A549 (cell line): ENCODE measurements around the gene CALN1. TPM values are rescaled to one million over a fixed set of nuclear protein-coding genes. Genes with fewer than 3 reads are reported as not detected.

Experiments
- ATAC-seq, 2 experiments: fragments of 200-7000 bp in 1 of 2; fragments of >200 bp in 1 of 2; cut with Nextera tagmentation in 1 of 2; cut with Tn5 transposase in 1 of 2; 3 replicates each; pipeline versions ENCODE4 v1.8.0 to v1.9.1; 2018 to 2020; ENCODE audit warnings: mild to moderate bottlenecking in 1 of 2, moderate library complexity in 1 of 2
- CTCF ChIA-PET: fragments of 300-600 bp; sonication (Branson Sonifier 250); formaldehyde crosslinking; extraction: SDS; loops from one replicate; lab custom pipeline; 2021; ENCODE audit warnings: antibody characterized with exemption, inconsistent platforms; lab: Yijun Ruan, JAX
- POLR2A ChIA-PET: fragments of 350-600 bp; formaldehyde crosslinking; extraction: SDS; loops from one replicate; lab custom pipeline; 2021; ENCODE audit warnings: antibody characterized with exemption, inconsistent platforms; lab: Yijun Ruan, JAX
- DNase-seq, 2 experiments: peaks; one replicate each; pipeline versions ENCODE4 v3.0.0 to v3.0.0-alpha.2; 2011 to 2016; ENCODE audit warnings: low read depth in 1 of 2, low spot score in 1 of 2
- FAIRE-seq: peaks from 2 replicates; lab custom pipeline; 2011; peaks lifted over from hg19 to GRCh38; lab: Jason Lieb, UNC
- H3K27ac ChIP-seq, 2 experiments: fragments of >200 bp; sonication (Bioruptor Twin); formaldehyde crosslinking; 3 replicates each; pipeline ENCODE4 v1.5.1; 2016 to 2017
- H3K4me1 ChIP-seq: fragments of >200 bp; sonication (Bioruptor Twin); formaldehyde crosslinking; 3 replicates; pipeline ENCODE4 v1.6.1; 2016
- H3K4me2 ChIP-seq: fragments of >200 bp; sonication (Bioruptor Twin); formaldehyde crosslinking; 3 replicates; pipeline ENCODE4 v1.6.1; 2016
- H3K4me3 ChIP-seq: fragments of >200 bp; sonication (Bioruptor Twin); formaldehyde crosslinking; 3 replicates; pipeline ENCODE4 v1.5.1; 2016
- H3K9me3 ChIP-seq: fragments of >200 bp; sonication (Bioruptor Twin); formaldehyde crosslinking; 3 replicates; pipeline ENCODE4 v1.6.1; 2016
- CBX2 ChIP-seq: fragments of 200-600 bp; sonication (generic); IDR thresholded peaks from 2 replicates; pipeline ENCODE4 v1.6.1; 2016; ENCODE audit warnings: low read depth, mild to moderate bottlenecking, borderline replicate concordance
- CHD2 ChIP-seq: fragments of 150-350 bp; IDR thresholded peaks from 2 replicates; pipeline ENCODE4 v1.6.1; 2014; ENCODE audit warnings: low read length; ENCODE audit not compliant: partially characterized antibody
- CHD4 ChIP-seq: fragments of 200-600 bp; sonication (generic); IDR thresholded peaks from 2 replicates; pipeline ENCODE4 v1.6.1; 2016; ENCODE audit warnings: antibody characterized with exemption, mild to moderate bottlenecking, borderline replicate concordance
- ESRRA ChIP-seq: fragments of 150-350 bp; IDR thresholded peaks from 2 replicates; pipeline ENCODE4 v1.6.1; 2014; ENCODE audit warnings: mild to moderate bottlenecking, low read length, borderline replicate concordance
- FOSB ChIP-seq: fragments of 250-450 bp; sonication (Bioruptor Pico); IDR thresholded peaks from 2 replicates; pipeline ENCODE4 v1.5.0; 2020; ENCODE audit warnings: mild to moderate bottlenecking, moderate library complexity
- FOXS1 ChIP-seq: fragments of 250-450 bp; sonication (Bioruptor Pico); IDR thresholded peaks from 2 replicates; pipeline ENCODE4 v1.5.0; 2020; ENCODE audit warnings: mild to moderate bottlenecking, moderate library complexity
- GATA3 ChIP-seq: IDR thresholded peaks from 2 replicates; pipeline ENCODE4 v1.6.1; 2012; ENCODE audit warnings: borderline replicate concordance
- HES2 ChIP-seq: fragments of >200 bp; sonication (Bioruptor Twin); formaldehyde crosslinking; IDR thresholded peaks from 2 replicates; pipeline ENCODE4 v1.6.1; 2016
- HEYL ChIP-seq: fragments of 250-450 bp; sonication (Bioruptor Pico); IDR thresholded peaks from 2 replicates; pipeline ENCODE4 v1.8.0; 2021; ENCODE audit warnings: mild to moderate bottlenecking, moderate library complexity
- HOXB5 ChIP-seq: fragments of 250-450 bp; sonication (Bioruptor Pico); IDR thresholded peaks from 2 replicates; pipeline ENCODE4 v1.5.0; 2020; ENCODE audit warnings: mild to moderate bottlenecking, moderate library complexity
- KDM1A ChIP-seq: fragments of 200-600 bp; sonication (generic); IDR thresholded peaks from 2 replicates; pipeline ENCODE4 v1.6.1; 2016; ENCODE audit warnings: low read depth, mild to moderate bottlenecking
- MAFK ChIP-seq: fragments of 450-650 bp; IDR thresholded peaks from 2 replicates; pipeline ENCODE4 v1.6.1; 2014; ENCODE audit not compliant: partially characterized antibody
- MAX ChIP-seq: IDR thresholded peaks from 2 replicates; pipeline ENCODE4 v1.6.1; 2012
- NFE2L2 ChIP-seq: fragments of 150-350 bp; conservative IDR thresholded peaks from 2 replicates; pipeline ENCODE4 v1.6.1; 2014; ENCODE audit warnings: low read length
- POLR2AphosphoS2 ChIP-seq: conservative IDR thresholded peaks from 2 replicates; pipeline ENCODE4 v1.6.1; 2012; ENCODE audit warnings: low read length, improper control_type of control experiment, inconsistent platforms
- RARB ChIP-seq: fragments of 250-450 bp; sonication (Bioruptor Pico); IDR thresholded peaks from 2 replicates; pipeline ENCODE4 v1.8.0; 2021; ENCODE audit warnings: mild to moderate bottlenecking, moderate library complexity
- RCOR1 ChIP-seq: fragments of 150-350 bp; IDR thresholded peaks from 2 replicates; pipeline ENCODE4 v1.6.1; 2014; ENCODE audit warnings: antibody characterized with exemption, low read length, low read depth
- RFX5 ChIP-seq: fragments of 450-650 bp; IDR thresholded peaks from 2 replicates; pipeline ENCODE4 v1.7.1; 2014; ENCODE audit warnings: antibody characterized with exemption, mild to moderate bottlenecking, moderate library complexity
- RNF2 ChIP-seq: fragments of 200-600 bp; sonication (generic); IDR thresholded peaks from 2 replicates; pipeline ENCODE4 v1.6.1; 2016; ENCODE audit warnings: low read depth, mild to moderate bottlenecking, antibody characterized with exemption, moderate library complexity, borderline replicate concordance
- TFCP2L1 ChIP-seq: fragments of 250-450 bp; sonication (Bioruptor Pico); IDR thresholded peaks from 2 replicates; pipeline ENCODE4 v1.5.0; 2021; ENCODE audit warnings: mild to moderate bottlenecking
- USF2 ChIP-seq: fragments of 450-650 bp; IDR thresholded peaks from 2 replicates; pipeline ENCODE4 v1.6.1; 2014; ENCODE audit warnings: antibody characterized with exemption
- ZC3H11A ChIP-seq: fragments of 450-650 bp; IDR thresholded peaks from 2 replicates; pipeline ENCODE4 v1.6.1; 2014; ENCODE audit warnings: antibody characterized with exemption, mild to moderate bottlenecking
- ZFP36 ChIP-seq: fragments of 450-650 bp; IDR thresholded peaks from 2 replicates; pipeline ENCODE4 v1.6.1; 2014; ENCODE audit warnings: borderline replicate concordance; ENCODE audit not compliant: partially characterized antibody
- WGBS: methylation state at CpG from one replicate; pipeline ENCODE4 v1.1.6; 2017; ENCODE audit errors: missing lambda C conversion rate; 5-methylcytosine and 5-hydroxymethylcytosine counted together
- polyA plus RNA-seq, 4 experiments: library from polyadenylated mRNA; depleted of rRNA in 3 of 4; stranded (reverse); fragments of >200 nt; fragmentation: RNase III in 1 of 4; extraction: RNeasy Plus Mini Kit Qiagen cat#74134 plus additional on column Dnase treatment in 1 of 4; gene quantifications; 2 replicates in 3 of 4; 3 replicates in 1 of 4; pipeline ENCODE4 v1.2.3, GENCODE V29; 2011 to 2017

The CALN1 gene
- polyA plus RNA-seq, 2 of the 4 experiments (the other 2 are of a cell fraction) = not detected

- WGBS = 1% methylated on average over 5 of the region's 5 CpGs
Observed at GRCh38 chr7:71885487-71885886, 526.7 kb downstream of the CALN1 start.

GRCh38 chr7:71883415-71883814 lies 528.7 kb downstream of the CALN1 start:
- CTCF ChIA-PET = no interaction called here
- H3K4me3 ChIP-seq = no peak overlapping the region
- ATAC-seq (no peak), FAIRE-seq (no peak), DNase-seq (no peak)
- POLR2A ChIA-PET = no interaction called here
- TF ChIP-seq CHD4 (no peak), FOXS1 (CRISPR knock-in tag) (no peak), POLR2AphosphoS2 (no peak), ZFP36 (no peak), ESRRA (no peak)
- H3K27ac ChIP-seq = no peak overlapping the region
- under 1% methylated on average over 5 of the region's 5 CpGs for WGBS
- no peak overlapping the region for H3K4me2 ChIP-seq
- H3K4me1 ChIP-seq = no peaks in the 10 kb centered on the region
- no peaks in the 10 kb centered on the region; the same call in 2 of the 3 replicates for H3K9me3 ChIP-seq

More at GRCh38 chr7:71885487-71885886, 526.7 kb downstream of the CALN1 start:
- H3K4me2 ChIP-seq = no peak overlapping the region
- DNase-seq = no peak
- no peak overlapping the region for H3K27ac ChIP-seq
- TF ChIP-seq RARB (CRISPR knock-in tag) (no peak), MAFK (peak; percentile 18)
- TF ChIP-seq, all 56 proteins: peak for 1
- Histone ChIP-seq H3K9me3 (no peaks in the 10 kb centered on the region; the same call in 2 of the 3 replicates), H3K4me3 (no peak overlapping the region), H3K4me1 (no peaks in the 10 kb centered on the region)
- ChIA-PET POLR2A (no interaction called here), CTCF (interaction anchor here (0.6 kb wide), 1 partner anchor 401 kb away, joined by 3 read pairs; no protein-coding TSS in a partner anchor)
- FAIRE-seq (no peak), ATAC-seq (no peak)

- ATAC-seq (no peak), FAIRE-seq (no peak)
- H3K4me2 ChIP-seq = no peak overlapping the region
- 27% methylated on average over 4 of the region's 4 CpGs for WGBS
- no peaks in the 10 kb centered on the region; the same call in 2 of the 3 replicates for H3K9me3 ChIP-seq
- no peak overlapping the region for H3K4me3 ChIP-seq
- H3K4me1 ChIP-seq = no peaks in the 10 kb centered on the region
- TF ChIP-seq RFX5 (no peak), CBX2 (no peak), HEYL (CRISPR knock-in tag) (no peak), ZC3H11A (no peak), RCOR1 (no peak), RNF2 (no peak), MAX (no peak), USF2 (no peak), HOXB5 (no peak), TFCP2L1 (CRISPR knock-in tag) (no peak), CHD2 (no peak), CHD4 (no peak), FOXS1 (CRISPR knock-in tag) (no peak), POLR2AphosphoS2 (no peak), HES2 (no peak), NFE2L2 (no peak), KDM1A (no peak), GATA3 (no peak), FOSB (CRISPR knock-in tag) (no peak)
- TF ChIP-seq, all 56 proteins: peak for 0
- H3K27ac ChIP-seq = no peak overlapping the region
- no peak for DNase-seq
- POLR2A ChIA-PET = no interaction called here
- CTCF ChIA-PET = no interaction called here
Observed at GRCh38 chr7:71871446-71871845, 540.7 kb downstream of the CALN1 start.
